SKM-1 treated with dmso at 0.1 percent for 144 hours (cell line): ENCODE results near the gene DPP7.
"Not testable (repeated sequence)": the region's sequence is repeated elsewhere in the genome, so short reads cannot be mapped to it uniquely, and the experiment has no call there.

Source experiments
- DNase-seq: peaks from one replicate; lab custom pipeline; 2025; ENCODE audit not compliant: unreplicated experiment; lab: John Stamatoyannopoulos, UW

DPP7 gene

GRCh38 chr9:137148242-137148641 is 33.7 kb upstream of the DPP7 start:
- DNase-seq = no peak

- no peak for DNase-seq
Measured at GRCh38 chr9:137147793-137148160, 33.2 kb upstream of the DPP7 start.

GRCh38 chr9:137147091-137147792 is 32.7 kb upstream of the DPP7 start:
- no peak for DNase-seq

- no peak for DNase-seq
Measured at GRCh38 chr9:137146527-137146918, 32.0 kb upstream of the DPP7 start.

GRCh38 chr9:137145731-137146526 is 31.4 kb upstream of the DPP7 start:
- no peak for DNase-seq

- DNase-seq = no peak
Measured at GRCh38 chr9:137143459-137143858, 28.9 kb upstream of the DPP7 start.

- no peak for DNase-seq
Measured at GRCh38 chr9:137141976-137142936, 27.7 kb upstream of the DPP7 start.

- DNase-seq = no peak
Measured at GRCh38 chr9:137141050-137141810, 26.7 kb upstream of the DPP7 start.

- no peak for DNase-seq
Measured at GRCh38 chr9:137140151-137141012, 25.8 kb upstream of the DPP7 start.

GRCh38 chr9:137139468-137140150 is 25.1 kb upstream of the DPP7 start:
- no peak for DNase-seq

GRCh38 chr9:137138722-137139467 is 24.4 kb upstream of the DPP7 start, which contains the start of gene GRIN1:
Gene GRIN1, plus strand, starts transcription at chr9:137139154. Its CDS starts 333 bp downstream, at chr9:137139487.
- no peak for DNase-seq

GRCh38 chr9:137138058-137138721 is 23.7 kb upstream of the DPP7 start:
- no peak for DNase-seq

- DNase-seq = no peak
Measured at GRCh38 chr9:137136881-137137607, 22.5 kb upstream of the DPP7 start.

GRCh38 chr9:137136261-137136880 is 21.8 kb upstream of the DPP7 start:
- DNase-seq = no peak

- DNase-seq = not testable (repeated sequence)
Measured at GRCh38 chr9:137135154-137135553, 20.6 kb upstream of the DPP7 start.

GRCh38 chr9:137134191-137134590 is 19.7 kb upstream of the DPP7 start:
- no peak for DNase-seq
